ENCODE data around the gene TOR4A. TPM values are rescaled to one million over a fixed set of nuclear protein-coding genes. Genes with fewer than 3 reads are reported as not detected.

TOR4A gene
- total and polyA plus RNA-seq, 9 of the 15 experiments (the other 6 are each of a cell fraction or from before 2014, with no cell fraction given): 3.9 to 49.2 (median 8.8) TPM

- H3K9me1 ChIP-seq (ENCODE audit: control insufficient read depth, insufficient read depth, low read length): no peaks in the 10 kb centered on the region
- 4% methylated on average over 6 of the region's 6 CpGs for WGBS (ENCODE audit: insufficient coverage, low coverage, missing lambda C conversion rate)
- in situ Hi-C loops (cut with MboI): no loop called here
- no peak overlapping the region for H3K27ac ChIP-seq (ENCODE audit: extremely low read depth, low read depth, low read length)
- intact Hi-C loops (cut with micrococcal nuclease): no loop called here
- FAIRE-seq: no peak
- no peaks in the 10 kb centered on the region for H3K36me3 ChIP-seq (ENCODE audit: control insufficient read depth, insufficient read depth, low read length)
- ATAC-seq: no peak
- TF ChIP-seq ZFP36 (IDR thresholded peaks at IDR 0.05; ENCODE audit: low read depth, low read length, partially characterized antibody) (no peak), ZNF561 (CRISPR knock-in tag; conservative IDR thresholded peaks at IDR 0.05) (no peak), EZH2 (IDR thresholded peaks at IDR 0.05; ENCODE audit: borderline replicate concordance, low read depth, low read length) (no peak)
- H3K27me3 ChIP-seq (ENCODE audit: control insufficient read depth in 2 of 2, insufficient read depth in 2 of 2, low read length in 2 of 2): peaks cover 15 to 36% of the 10 kb centered on the region in 2 experiments; a peak in 4 of 5 replicates
- CTCF ChIA-PET (ENCODE audit: low intra/inter-chr PET ratio): no interaction called here
- H3K9ac ChIP-seq (ENCODE audit: insufficient read depth in 1 of 2, low read depth in 2 of 2, low read length in 2 of 2): no peak overlapping the region
- H3K9me3 ChIP-seq (replicated peaks; ENCODE audit: control insufficient read depth, insufficient read depth, low read depth, low read length): no peaks in the 10 kb centered on the region; the same call in 1 of the 2 replicates
- no peak for DNase-seq (ENCODE audit: extremely low read depth in 1 of 4, low spot score in 3 of 4)
- BruUV-seq (replicated peaks): no TSS peak
- no peaks in the 10 kb centered on the region for H4K20me1 ChIP-seq (replicated peaks; ENCODE audit: control insufficient read depth, insufficient read depth, low read length)
- H2AFZ ChIP-seq (ENCODE audit: low read depth, low read length): no peak overlapping the region
- no peaks in the 10 kb centered on the region; a peak in 1 of 5 replicates for H3K4me1 ChIP-seq (replicated peaks in 1 of 2; ENCODE audit: control insufficient read depth in 2 of 2, insufficient read depth in 2 of 2, low read length in 2 of 2)
- POLR2A ChIA-PET: no interaction called here
- H3K79me2 ChIP-seq (ENCODE audit: control insufficient read depth, insufficient read depth, low read length): no peaks in the 10 kb centered on the region
- H3K4me3 ChIP-seq: no peak overlapping the region
- H3K4me2 ChIP-seq (ENCODE audit: insufficient read depth, low read length): no peak overlapping the region
Measured at GRCh38 chr9:137330689-137331088, 53.2 kb downstream of the TOR4A start.

- H3K4me3 ChIP-seq: no peak overlapping the region
- no peaks in the 10 kb centered on the region; the same call in 1 of the 2 replicates for H3K9me3 ChIP-seq (replicated peaks; ENCODE audit: control insufficient read depth, insufficient read depth, low read depth, low read length)
- 9% methylated on average over 9 of the region's 9 CpGs for WGBS (ENCODE audit: insufficient coverage, low coverage, missing lambda C conversion rate)
- no peaks in the 10 kb centered on the region for H3K9me1 ChIP-seq (ENCODE audit: control insufficient read depth, insufficient read depth, low read length)
- no peak for ATAC-seq
- no peaks in the 10 kb centered on the region for H3K79me2 ChIP-seq (ENCODE audit: control insufficient read depth, insufficient read depth, low read length)
- intact Hi-C loops (cut with micrococcal nuclease): no loop called here
- H3K4me1 ChIP-seq (replicated peaks in 1 of 2; ENCODE audit: control insufficient read depth in 2 of 2, insufficient read depth in 2 of 2, low read length in 2 of 2): no peaks in the 10 kb centered on the region; a peak in 1 of 5 replicates
- TF ChIP-seq CCNT2 (IDR thresholded peaks at IDR 0.05; ENCODE audit: borderline replicate concordance, extremely low read depth, insufficient read length, low read depth, low read length) (no peak), CEBPG (CRISPR knock-in tag; IDR thresholded peaks at IDR 0.05) (no peak), CEBPG (tag; conservative IDR thresholded peaks at IDR 0.05 in 1 of 2, IDR thresholded peaks at IDR 0.05 in 1 of 2) (peak; percentile 29 to 44; a peak in 2 of 4 replicates), CEBPB (tag; IDR thresholded peaks at IDR 0.05) (peak; percentile 69), TRIM24 (IDR thresholded peaks at IDR 0.05) (peak; percentile 31 to 66; a peak in 2 of 4 replicates)
- POLR2A ChIA-PET: interaction anchor here (0.6 to 1.0 kb wide), 3 partner anchors 22 to 261 kb away, joined by 3 to 5 read pairs (median 3); no protein-coding TSS in a partner anchor
- no peak for DNase-seq (ENCODE audit: extremely low read depth in 1 of 4, low spot score in 3 of 4)
- in situ Hi-C loops (cut with MboI): no loop called here
- H3K4me2 ChIP-seq (ENCODE audit: insufficient read depth, low read length): no peak overlapping the region
- CTCF ChIA-PET (ENCODE audit: low intra/inter-chr PET ratio): no interaction called here
- FAIRE-seq: no peak
- no peaks in the 10 kb centered on the region for H3K36me3 ChIP-seq (ENCODE audit: control insufficient read depth, insufficient read depth, low read length)
- peaks cover 9 to 27% of the 10 kb centered on the region in 2 experiments; a peak in 4 of 5 replicates for H3K27me3 ChIP-seq (ENCODE audit: control insufficient read depth in 2 of 2, insufficient read depth in 2 of 2, low read length in 2 of 2)
- H2AFZ ChIP-seq (ENCODE audit: low read depth, low read length): no peak overlapping the region
- BruUV-seq (replicated peaks): no TSS peak
- no peak overlapping the region for H3K9ac ChIP-seq (ENCODE audit: insufficient read depth in 1 of 2, low read depth in 2 of 2, low read length in 2 of 2)
- no peak overlapping the region for H3K27ac ChIP-seq (ENCODE audit: extremely low read depth, low read depth, low read length)
- H4K20me1 ChIP-seq (replicated peaks; ENCODE audit: control insufficient read depth, insufficient read depth, low read length): no peaks in the 10 kb centered on the region
Measured at GRCh38 chr9:137331929-137332328, 54.4 kb downstream of the TOR4A start.
